WTC11 (cell line): ENCODE results near the gene UFSP2. TPM values are rescaled to one million over a fixed set of nuclear protein-coding genes. Genes with fewer than 3 reads are reported as not detected.

ENCODE experiments used
- ATAC-seq: fragments of 200-7000 bp; cut with Tn5 transposase; 2 replicates; pipeline ENCODE4 v1.10.0; 2021; ENCODE audit warnings: mild to moderate bottlenecking, moderate library complexity
- CTCF ChIA-PET: fragments of 300-600 bp; sonication (Branson Sonifier 250); formaldehyde crosslinking; loops from one replicate; lab custom pipeline; 2021; ENCODE audit warnings: antibody characterized with exemption; lab: Charles Lee
- POLR2A ChIA-PET: fragments of 350-600 bp; sonication (Branson Sonifier 250); formaldehyde crosslinking; loops from one replicate; lab custom pipeline; 2021; ENCODE audit warnings: antibody characterized with exemption; lab: Charles Lee
- DNase-seq: peaks from one replicate; pipeline ENCODE4 v3.0.0; 2021; ENCODE audit warnings: low spot score
- H3K27ac Mint-ChIP-seq: 2 replicates; pipeline ENCODE4 v1.8.0; 2021; ENCODE audit warnings: mixed read lengths
- H3K27me3 Mint-ChIP-seq: 2 replicates; pipeline ENCODE4 v1.8.0; 2021; ENCODE audit warnings: low read depth, mild to moderate bottlenecking, moderate library complexity, mixed read lengths
- H3K36me3 Mint-ChIP-seq: 2 replicates; pipeline ENCODE4 v1.8.0; 2021; ENCODE audit warnings: mixed read lengths
- H3K4me1 Mint-ChIP-seq: 2 replicates; pipeline ENCODE4 v1.8.0; 2022; ENCODE audit warnings: mixed read lengths
- H3K4me3 Mint-ChIP-seq: 2 replicates; pipeline ENCODE4 v1.8.0; 2021; ENCODE audit warnings: mild to moderate bottlenecking, moderate library complexity, mixed read lengths
- H3K9me3 Mint-ChIP-seq: 2 replicates; pipeline ENCODE4 v1.8.0; 2021; ENCODE audit warnings: mixed read lengths
- AFF4 ChIP-seq: sonication (generic); formaldehyde crosslinking; IDR thresholded peaks from 2 replicates; pipeline ENCODE4 v1.8.1; 2023; ENCODE audit warnings: mild to moderate bottlenecking, missing genetic modification reagents, borderline replicate concordance
- ARID4B ChIP-seq: sonication (generic); formaldehyde crosslinking; IDR thresholded peaks from 2 replicates; pipeline ENCODE4 v1.8.0; 2023; ENCODE audit warnings: missing genetic modification reagents, mild to moderate bottlenecking, borderline replicate concordance
- CBFB ChIP-seq: sonication (generic); formaldehyde crosslinking; IDR thresholded peaks from 2 replicates; pipeline ENCODE4 v1.8.1; 2022; ENCODE audit warnings: mild to moderate bottlenecking, low read depth, missing genetic modification reagents
- CREM ChIP-seq: sonication (generic); formaldehyde crosslinking; IDR thresholded peaks from 2 replicates; pipeline ENCODE4 v1.8.1; 2022; ENCODE audit warnings: mild to moderate bottlenecking, missing genetic modification reagents, moderate library complexity
- ETV6 ChIP-seq: sonication (generic); formaldehyde crosslinking; IDR thresholded peaks from 2 replicates; pipeline ENCODE4 v1.8.1; 2022; ENCODE audit warnings: mild to moderate bottlenecking, missing genetic modification reagents
- MYBL2 ChIP-seq: sonication (generic); formaldehyde crosslinking; IDR thresholded peaks from 2 replicates; pipeline ENCODE4 v1.8.1; 2023; ENCODE audit warnings: mild to moderate bottlenecking, moderate library complexity, missing genetic modification reagents
- NFATC4 ChIP-seq: fragments of 250-450 bp; sonication (Bioruptor Pico); IDR thresholded peaks from 2 replicates; pipeline ENCODE4 v1.9.0; 2021; ENCODE audit warnings: mild to moderate bottlenecking
- NFYB ChIP-seq: sonication (generic); formaldehyde crosslinking; conservative IDR thresholded peaks from 2 replicates; pipeline ENCODE4 v1.8.0; 2022; ENCODE audit warnings: low read depth, missing genetic modification reagents
- OVOL2 ChIP-seq: fragments of 250-450 bp; sonication (Bioruptor Pico); IDR thresholded peaks from 2 replicates; pipeline ENCODE4 v1.9.0; 2021; ENCODE audit warnings: mild to moderate bottlenecking, borderline replicate concordance
- SOX15 ChIP-seq: fragments of 250-450 bp; sonication (Bioruptor Pico); IDR thresholded peaks from 2 replicates; pipeline ENCODE4 v1.9.0; 2021; ENCODE audit warnings: mild to moderate bottlenecking
- SP1 ChIP-seq: sonication (generic); formaldehyde crosslinking; conservative IDR thresholded peaks from 2 replicates; pipeline ENCODE4 v1.8.1; 2022; ENCODE audit warnings: missing genetic modification reagents
- TEAD1 ChIP-seq: sonication (generic); formaldehyde crosslinking; IDR thresholded peaks from 2 replicates; pipeline ENCODE4 v1.8.0; 2022; ENCODE audit warnings: mild to moderate bottlenecking, missing genetic modification reagents
- USF1 ChIP-seq: sonication (generic); formaldehyde crosslinking; IDR thresholded peaks from 2 replicates; pipeline ENCODE4 v1.8.0; 2022; ENCODE audit warnings: mild to moderate bottlenecking, missing genetic modification reagents
- ZMAT4 ChIP-seq: fragments of 250-450 bp; sonication (Bioruptor Pico); IDR thresholded peaks from 2 replicates; pipeline ENCODE4 v1.9.0; 2021; ENCODE audit warnings: mild to moderate bottlenecking
- ZNF232 ChIP-seq: sonication (generic); formaldehyde crosslinking; IDR thresholded peaks from 2 replicates; pipeline ENCODE4 v1.8.0; 2022; ENCODE audit warnings: mild to moderate bottlenecking, missing genetic modification reagents
- ZNF416 ChIP-seq: fragments of 250-450 bp; sonication (Bioruptor Pico); IDR thresholded peaks from 2 replicates; pipeline ENCODE4 v1.9.0; 2021; ENCODE audit warnings: mild to moderate bottlenecking, inconsistent platforms
- total RNA-seq: library from RNA; stranded (reverse); gene quantifications from 3 replicates; pipeline ENCODE4 v1.2.3, GENCODE V29; 2021
- TF ChIP-seq, protein P1 (sequence below): sonication (generic); formaldehyde crosslinking; IDR thresholded peaks from 2 replicates; pipeline ENCODE4 v1.8.1; 2022; ENCODE audit warnings: missing genetic modification reagents, borderline replicate concordance
- TF ChIP-seq, protein P2 (sequence below): fragments of 250-450 bp; sonication (Bioruptor Pico); conservative IDR thresholded peaks from 2 replicates; pipeline ENCODE4 v1.9.0; 2021; ENCODE audit warnings: mild to moderate bottlenecking
- TF ChIP-seq, protein P3 (sequence below): sonication (generic); formaldehyde crosslinking; IDR thresholded peaks from 2 replicates; pipeline ENCODE4 v1.8.1; 2023; ENCODE audit warnings: mild to moderate bottlenecking, missing genetic modification reagents, moderate library complexity

Gene UFSP2
- total RNA-seq, 1 experiment from 2014 or later, result 30.8 TPM

DNA sequence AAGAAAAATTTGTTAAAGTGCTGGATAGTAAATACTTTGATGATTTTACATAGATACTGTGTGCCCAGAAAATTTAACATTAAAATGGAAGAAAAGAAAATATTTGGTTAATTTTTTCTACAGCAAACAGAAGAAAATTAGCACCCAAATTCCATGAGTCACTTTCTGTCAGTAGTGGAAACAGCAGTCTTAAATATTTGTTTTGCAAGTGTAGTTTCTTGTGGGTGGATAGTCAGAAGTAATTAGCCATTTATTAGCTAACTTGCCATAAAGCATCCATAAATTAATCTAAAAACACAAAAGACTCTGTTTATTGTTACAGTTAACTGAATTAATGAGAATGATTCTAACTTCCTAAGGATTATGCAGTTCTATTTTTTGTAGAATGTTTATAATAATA, 9.7 kb upstream of the UFSP2 start:
- ATAC-seq, result no peak
- POLR2A ChIA-PET, result no interaction called here
- Mint-ChIP-seq H3K27ac (no peak overlapping the region), H3K27me3 (no peaks in the 10 kb centered on the region), H3K4me3 (no peak overlapping the region), H3K4me1 (no peaks in the 10 kb centered on the region)
- DNase-seq, result no peak
- TF ChIP-seq CREM (no peak), ZNF416 (CRISPR knock-in tag) (no peak), ARID4B (CRISPR knock-in tag) (no peak), ZMAT4 (CRISPR knock-in tag) (no peak), TEAD1 (CRISPR knock-in tag) (no peak), OVOL2 (CRISPR knock-in tag) (no peak), CBFB (CRISPR knock-in tag) (no peak), AFF4 (CRISPR knock-in tag) (no peak), SP1 (no peak), MYBL2 (CRISPR knock-in tag) (no peak), NFYB (CRISPR knock-in tag) (no peak), NFATC4 (no peak), SOX15 (CRISPR knock-in tag) (no peak), USF1 (CRISPR knock-in tag) (no peak), ETV6 (CRISPR knock-in tag) (no peak), ZNF232 (CRISPR knock-in tag) (no peak)
- TF ChIP-seq, protein P1, sequence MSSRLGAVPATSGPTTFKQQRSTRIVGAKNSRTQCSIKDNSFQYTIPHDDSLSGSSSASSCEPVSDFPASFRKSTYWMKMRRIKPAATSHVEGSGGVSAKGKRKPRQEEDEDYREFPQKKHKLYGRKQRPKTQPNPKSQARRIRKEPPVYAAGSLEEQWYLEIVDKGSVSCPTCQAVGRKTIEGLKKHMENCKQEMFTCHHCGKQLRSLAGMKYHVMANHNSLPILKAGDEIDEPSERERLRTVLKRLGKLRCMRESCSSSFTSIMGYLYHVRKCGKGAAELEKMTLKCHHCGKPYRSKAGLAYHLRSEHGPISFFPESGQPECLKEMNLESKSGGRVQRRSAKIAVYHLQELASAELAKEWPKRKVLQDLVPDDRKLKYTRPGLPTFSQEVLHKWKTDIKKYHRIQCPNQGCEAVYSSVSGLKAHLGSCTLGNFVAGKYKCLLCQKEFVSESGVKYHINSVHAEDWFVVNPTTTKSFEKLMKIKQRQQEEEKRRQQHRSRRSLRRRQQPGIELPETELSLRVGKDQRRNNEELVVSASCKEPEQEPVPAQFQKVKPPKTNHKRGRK (CRISPR knock-in tag), result no peak
- TF ChIP-seq, protein P2, sequence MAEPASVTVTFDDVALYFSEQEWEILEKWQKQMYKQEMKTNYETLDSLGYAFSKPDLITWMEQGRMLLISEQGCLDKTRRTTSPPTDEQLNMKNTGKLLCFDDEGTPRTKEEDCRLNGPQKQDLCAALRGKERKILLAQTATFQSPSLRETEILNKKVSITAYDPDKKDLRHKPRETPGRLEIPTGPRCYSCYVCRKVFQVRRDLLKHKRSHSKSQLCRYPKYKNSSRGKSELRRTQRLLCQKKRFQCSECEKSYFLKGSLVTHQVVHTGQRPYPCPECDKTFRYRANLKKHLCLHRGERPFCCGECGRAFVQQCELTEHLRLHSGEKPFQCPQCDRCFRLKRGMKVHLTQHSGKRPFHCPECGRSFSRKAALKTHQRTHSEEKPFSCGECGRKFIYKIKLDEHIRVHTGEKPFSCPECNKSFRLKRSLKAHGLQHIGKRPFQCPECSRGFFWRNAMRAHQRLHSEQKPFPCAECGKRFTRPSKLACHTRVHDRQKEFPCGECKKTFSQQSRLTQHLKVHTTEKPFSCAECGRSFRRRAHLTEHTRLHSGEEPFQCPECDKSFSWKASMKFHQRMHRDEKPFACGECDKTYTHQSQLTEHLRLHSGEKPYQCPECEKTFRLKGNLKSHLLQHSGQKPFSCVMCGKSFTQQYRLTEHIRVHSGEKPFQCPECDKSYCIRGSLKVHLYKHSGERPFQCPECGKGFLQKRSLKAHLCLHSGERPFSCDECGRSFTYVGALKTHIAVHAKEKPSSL (CRISPR knock-in tag), result no peak
- TF ChIP-seq, protein P3, sequence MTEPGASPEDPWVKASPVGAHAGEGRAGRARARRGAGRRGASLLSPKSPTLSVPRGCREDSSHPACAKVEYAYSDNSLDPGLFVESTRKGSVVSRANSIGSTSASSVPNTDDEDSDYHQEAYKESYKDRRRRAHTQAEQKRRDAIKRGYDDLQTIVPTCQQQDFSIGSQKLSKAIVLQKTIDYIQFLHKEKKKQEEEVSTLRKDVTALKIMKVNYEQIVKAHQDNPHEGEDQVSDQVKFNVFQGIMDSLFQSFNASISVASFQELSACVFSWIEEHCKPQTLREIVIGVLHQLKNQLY (CRISPR knock-in tag), result no peak
- TF ChIP-seq, all 79 proteins: peak for 0
- no peaks in the 10 kb centered on the region for H3K36me3 Mint-ChIP-seq
- CTCF ChIA-PET, result no interaction called here
- H3K9me3 Mint-ChIP-seq, result no peaks in the 10 kb centered on the region
